GM20000 (cell line): ENCODE data around the gene AURKAIP1.

Experiments used
- DNase-seq: peaks from one replicate; pipeline ENCODE4 v3.0.0; 2012; ENCODE audit warnings: low spot score
- CTCF ChIP-seq: IDR thresholded peaks from 2 replicates; pipeline ENCODE4 v1.5.1; 2012; ENCODE audit warnings: mild to moderate bottlenecking, control low read depth; ENCODE audit errors: extremely low read depth, missing control alignments

AURKAIP1 gene

GRCh38 chr1:1351511-1352427, 23.2 kb downstream of the AURKAIP1 start:
- no peak for TF ChIP-seq CTCF

DNA sequence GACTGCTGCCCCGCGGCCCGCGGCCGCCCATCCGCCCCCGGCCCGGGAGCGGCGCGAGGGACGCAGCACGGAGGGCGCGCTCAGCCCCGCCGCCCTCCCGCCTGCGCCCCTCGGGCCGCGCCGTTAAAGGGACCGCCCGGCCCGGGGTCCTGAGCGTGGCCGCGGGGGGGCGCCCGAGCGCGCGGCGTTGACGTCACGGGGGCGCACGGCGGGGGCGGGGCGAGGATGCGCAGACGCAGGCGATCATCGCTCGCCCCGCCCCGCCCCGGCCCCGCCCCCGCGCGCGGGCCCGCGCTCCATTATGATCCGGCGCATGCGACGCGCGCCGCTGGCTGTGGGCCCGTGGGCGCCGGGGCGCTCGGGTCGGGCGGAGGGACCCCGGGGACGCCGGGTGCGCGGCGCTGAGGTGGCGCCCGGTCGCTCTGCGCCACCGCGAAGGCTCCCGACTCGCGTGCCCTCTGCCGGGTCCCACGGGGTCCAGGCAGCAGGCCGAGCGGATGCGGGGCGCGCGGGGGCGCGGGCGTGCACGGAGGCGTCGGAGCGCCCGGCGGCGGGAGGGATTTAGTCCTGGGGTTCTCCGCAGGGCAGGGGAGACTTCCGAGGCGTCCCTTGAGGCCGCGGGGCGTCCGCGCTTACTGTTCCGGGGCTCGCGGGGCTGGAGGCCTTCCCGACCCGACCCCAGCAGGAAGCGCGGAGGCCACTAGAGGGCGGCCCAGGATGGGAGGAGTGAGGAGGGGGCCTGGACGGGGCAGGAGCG, 25.6 kb downstream of the AURKAIP1 start, which contains the start of gene DVL1:
TSS of gene DVL1 (minus strand) at position 163 of the 757 bp plus-strand sequence. CDS start 353 bp downstream, outside the sequence.
- TF ChIP-seq CTCF = peak; percentile 54
- peak; percentile 99 for DNase-seq

More at GRCh38 chr1:1351511-1352427, 23.2 kb downstream of the AURKAIP1 start:
- no peak for DNase-seq

DNA sequence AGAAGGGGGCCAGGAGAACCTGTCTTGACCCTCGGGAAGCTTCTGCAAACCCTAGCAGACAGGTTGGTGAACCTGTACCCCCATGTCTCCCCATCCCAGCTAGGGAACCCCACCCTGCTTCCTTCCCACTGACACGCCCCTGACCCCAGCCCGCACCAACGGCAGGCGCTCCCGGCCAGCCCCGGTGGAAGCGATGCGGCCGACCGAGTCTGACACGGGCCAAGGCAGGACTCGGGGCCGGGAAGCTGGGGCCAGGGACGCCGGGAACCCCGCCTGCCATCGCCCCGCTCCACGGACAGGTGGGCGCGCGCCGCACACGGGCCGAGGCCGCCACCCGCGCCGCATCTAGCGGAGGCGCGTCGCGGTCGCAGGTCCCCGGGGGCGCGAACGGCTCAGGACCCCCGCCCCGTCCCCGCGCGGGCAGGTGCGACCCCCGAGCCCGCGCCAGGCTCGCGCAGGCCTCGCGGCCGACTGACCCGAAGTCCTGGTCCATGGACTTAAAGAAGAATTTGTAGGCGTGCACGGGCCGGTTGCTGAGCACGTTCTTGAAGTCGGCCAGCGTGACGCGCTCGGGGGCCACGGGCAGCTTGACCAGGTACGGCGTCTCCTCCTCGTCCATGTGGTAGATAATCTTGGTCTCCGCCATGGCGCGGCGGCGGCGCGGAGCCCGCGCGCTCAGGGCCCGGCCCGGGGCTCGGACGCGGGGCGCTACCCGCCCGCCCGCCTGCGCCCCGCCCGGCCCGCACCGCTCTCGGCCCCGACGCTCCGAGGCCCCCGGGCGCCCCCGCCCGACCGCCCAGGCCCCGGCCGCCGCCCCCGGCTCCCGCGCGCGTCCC, 26.4 kb downstream of the AURKAIP1 start:
- no peak for TF ChIP-seq CTCF
- DNase-seq = no peak

DNA sequence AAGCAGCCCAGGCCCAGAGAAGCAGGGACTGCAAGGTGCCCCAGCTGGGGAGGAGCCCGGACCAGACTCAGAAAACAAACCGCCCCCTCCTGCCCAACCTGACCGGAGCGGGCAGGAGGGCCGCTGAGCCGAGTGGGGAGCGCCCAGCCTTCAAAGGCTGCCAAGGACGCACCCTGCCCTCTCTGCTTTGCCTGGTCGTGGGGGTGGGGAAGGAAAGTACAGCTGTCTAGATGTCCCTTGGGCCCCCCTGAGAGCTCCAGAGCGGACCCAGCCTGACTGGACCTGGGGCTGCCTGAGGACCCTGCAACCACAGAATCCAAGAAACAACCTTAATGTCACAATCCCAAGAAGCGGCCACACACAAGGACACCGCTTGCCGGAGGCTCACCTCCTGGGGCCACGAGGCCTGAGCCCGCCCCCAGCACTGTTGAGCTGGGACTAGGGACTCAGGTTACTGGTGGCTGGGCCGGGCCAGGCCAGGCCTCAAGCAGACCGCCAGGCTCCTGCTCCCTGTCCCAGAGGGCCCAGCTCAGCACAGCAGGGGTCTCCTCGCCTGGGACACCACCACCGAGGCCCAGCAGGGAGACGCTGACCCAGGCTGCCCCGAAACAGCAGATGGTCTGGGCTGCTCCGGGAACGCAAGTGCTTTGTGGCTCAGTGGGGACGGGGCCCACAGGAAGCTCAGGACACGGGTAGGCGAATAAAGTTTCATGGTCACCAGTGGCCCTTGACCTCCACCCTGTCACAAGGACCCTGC, 27.2 kb downstream of the AURKAIP1 start:
- no peak for TF ChIP-seq CTCF
- DNase-seq = no peak

GRCh38 chr1:1347026-1347595, 27.9 kb downstream of the AURKAIP1 start:
- DNase-seq = no peak
- TF ChIP-seq CTCF = no peak

- DNase-seq = no peak
These were observed 28.5 kb downstream of the AURKAIP1 start for GRCh38 chr1:1346501-1346890.

More at GRCh38 chr1:1346501-1346890, 28.5 kb downstream of the AURKAIP1 start:
- TF ChIP-seq CTCF = no peak
